ENCODE results near the gene COL15A1.
"Not testable (repeated sequence)": the region's sequence is repeated elsewhere in the genome, so short reads cannot be mapped to it uniquely, and the experiment has no call there.

COL15A1 gene

DNA sequence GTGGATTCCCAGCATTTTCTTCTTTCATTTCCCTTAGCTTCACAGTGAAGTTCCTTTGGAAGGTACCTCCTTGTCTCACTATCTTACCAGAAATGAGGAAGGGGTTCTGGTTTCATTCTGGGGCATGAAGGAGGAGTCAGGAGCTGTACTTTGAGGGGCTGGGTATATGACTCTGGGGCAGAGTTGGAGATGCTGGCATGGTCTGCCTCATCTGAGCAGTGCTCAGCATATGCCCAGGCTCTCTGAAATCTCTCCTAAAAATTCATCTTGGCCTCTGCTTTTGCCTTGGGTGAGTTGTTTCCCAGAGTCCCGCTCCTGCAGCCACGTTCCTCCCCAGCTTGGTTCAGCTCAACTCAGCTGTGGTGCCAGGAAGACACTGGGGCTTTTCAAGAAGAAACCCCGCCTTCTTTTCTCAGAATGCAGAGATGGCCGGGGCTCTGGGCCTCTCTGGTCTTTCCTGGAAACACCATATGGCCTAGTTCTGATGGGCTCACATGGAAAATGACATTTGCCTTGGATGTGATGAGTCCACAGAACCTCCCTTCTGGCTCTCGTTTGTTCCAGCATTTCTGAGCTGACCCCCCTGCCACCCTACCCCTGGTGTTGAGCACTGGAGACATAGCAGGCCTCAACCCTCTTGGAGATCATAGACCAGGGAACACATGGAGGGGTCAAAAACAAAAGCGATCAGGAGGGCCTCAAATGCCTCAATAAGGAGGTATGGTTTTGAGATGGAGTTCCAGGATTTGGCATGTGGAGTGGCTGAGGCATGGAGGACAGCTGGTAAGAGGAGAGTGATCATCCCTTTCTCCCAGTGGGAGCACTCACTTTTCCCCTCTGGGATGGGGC lies 149.2 kb downstream of the COL15A1 start:
- DNase-seq: no peak

DNA sequence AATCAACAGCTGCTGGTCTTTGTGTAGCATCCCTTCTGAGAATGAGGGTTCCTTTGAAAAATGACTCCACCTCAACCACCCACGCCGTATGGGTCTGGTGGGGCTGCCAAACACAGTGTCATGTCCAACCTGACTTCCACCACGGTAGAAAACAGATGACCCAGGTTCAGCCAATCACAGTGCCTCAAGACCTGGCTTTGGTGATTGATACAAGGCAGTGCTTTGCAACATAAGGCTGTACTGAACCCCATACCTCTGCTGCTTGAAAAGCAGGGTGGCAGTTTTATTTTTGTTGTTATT lies 149.7 kb downstream of the COL15A1 start:
- no peak for DNase-seq

DNA sequence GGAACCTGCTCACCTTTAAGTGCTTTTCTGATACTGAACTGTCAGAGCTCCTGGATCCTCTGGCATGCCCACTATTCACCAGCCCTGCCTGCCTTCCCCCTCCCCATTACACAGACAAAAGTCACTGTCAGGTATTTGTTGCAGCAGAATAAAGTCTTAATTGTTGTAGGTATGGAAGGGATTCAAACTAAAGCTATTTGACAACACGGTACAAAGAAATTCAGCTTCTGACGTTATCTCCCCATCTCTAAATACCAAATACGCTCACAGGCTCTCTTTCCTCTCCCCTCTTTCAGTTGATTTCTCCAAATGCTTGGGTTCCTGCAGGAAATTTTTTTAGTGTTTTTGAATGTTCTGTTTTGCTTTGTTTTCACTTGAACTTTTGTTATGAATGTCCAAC lies 151.9 kb downstream of the COL15A1 start:
- no peak for DNase-seq

GRCh38 chr9:99096409-99096808 lies 152.7 kb downstream of the COL15A1 start:
- DNase-seq: no peak

- not testable (repeated sequence) for DNase-seq
Measured at GRCh38 chr9:99099806-99100585, 156.3 kb downstream of the COL15A1 start.

- DNase-seq: no peak
Measured at GRCh38 chr9:99101271-99101670, 157.6 kb downstream of the COL15A1 start.

DNA sequence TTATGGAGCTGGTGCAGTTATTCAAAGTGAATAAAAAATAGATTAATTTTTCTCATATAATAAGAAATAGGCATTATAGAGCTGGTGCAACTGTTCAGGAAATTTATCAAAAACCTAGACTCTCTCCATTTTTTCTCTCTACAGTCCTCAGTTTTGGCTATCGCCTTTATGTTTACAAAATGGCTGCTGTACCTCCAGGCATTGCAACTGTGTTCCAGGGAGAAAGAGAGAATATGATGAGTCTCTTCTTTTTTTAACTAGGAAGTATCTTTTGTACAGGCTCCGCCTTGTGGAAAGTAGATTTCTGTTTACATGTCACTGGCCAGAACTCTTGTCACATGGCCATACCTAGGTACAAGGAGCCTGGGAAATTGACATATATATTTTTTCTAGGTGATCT lies 158.1 kb downstream of the COL15A1 start:
- DNase-seq: no peak

- DNase-seq: peak; percentile 25
Measured at GRCh38 chr9:99103054-99103895, 159.6 kb downstream of the COL15A1 start.

GRCh38 chr9:99103901-99104458 lies 160.3 kb downstream of the COL15A1 start:
- DNase-seq: no peak

- peak; percentile 97 for DNase-seq
Measured at GRCh38 chr9:99104459-99105151, 160.9 kb downstream of the COL15A1 start, which contains the start of gene TGFBR1. Gene TGFBR1, plus strand, starts transcription at chr9:99105113. Its CDS starts 93 bp downstream, at chr9:99105206.

GRCh38 chr9:99105152-99106043 lies 161.7 kb downstream of the COL15A1 start:
- DNase-seq: peak; percentile 85

- DNase-seq: no peak
Measured at GRCh38 chr9:99106044-99106375, 162.3 kb downstream of the COL15A1 start.

GRCh38 chr9:99107421-99107820 lies 163.7 kb downstream of the COL15A1 start:
- no peak for DNase-seq

- DNase-seq: no peak
Measured at GRCh38 chr9:99108131-99108530, 164.4 kb downstream of the COL15A1 start.

DNA sequence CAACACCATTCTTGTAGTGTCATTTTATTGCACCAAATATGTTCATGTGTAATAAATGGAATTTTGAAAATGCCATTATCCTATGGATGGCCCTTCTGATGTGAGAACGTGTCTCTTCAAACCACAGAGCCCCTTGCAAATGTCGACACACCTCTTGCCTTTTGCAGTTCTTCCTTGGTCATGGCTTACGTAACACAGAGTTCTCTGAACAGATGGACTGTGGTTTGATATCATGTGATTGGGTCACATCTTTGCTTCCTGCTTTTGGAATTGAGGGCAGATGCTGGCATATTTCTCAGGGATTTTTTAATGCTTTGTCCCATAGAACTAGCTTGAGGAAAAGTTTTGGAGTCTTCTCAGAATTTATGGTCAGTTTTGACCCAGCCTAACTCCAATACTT lies 165.8 kb downstream of the COL15A1 start:
- no peak for DNase-seq

DNA sequence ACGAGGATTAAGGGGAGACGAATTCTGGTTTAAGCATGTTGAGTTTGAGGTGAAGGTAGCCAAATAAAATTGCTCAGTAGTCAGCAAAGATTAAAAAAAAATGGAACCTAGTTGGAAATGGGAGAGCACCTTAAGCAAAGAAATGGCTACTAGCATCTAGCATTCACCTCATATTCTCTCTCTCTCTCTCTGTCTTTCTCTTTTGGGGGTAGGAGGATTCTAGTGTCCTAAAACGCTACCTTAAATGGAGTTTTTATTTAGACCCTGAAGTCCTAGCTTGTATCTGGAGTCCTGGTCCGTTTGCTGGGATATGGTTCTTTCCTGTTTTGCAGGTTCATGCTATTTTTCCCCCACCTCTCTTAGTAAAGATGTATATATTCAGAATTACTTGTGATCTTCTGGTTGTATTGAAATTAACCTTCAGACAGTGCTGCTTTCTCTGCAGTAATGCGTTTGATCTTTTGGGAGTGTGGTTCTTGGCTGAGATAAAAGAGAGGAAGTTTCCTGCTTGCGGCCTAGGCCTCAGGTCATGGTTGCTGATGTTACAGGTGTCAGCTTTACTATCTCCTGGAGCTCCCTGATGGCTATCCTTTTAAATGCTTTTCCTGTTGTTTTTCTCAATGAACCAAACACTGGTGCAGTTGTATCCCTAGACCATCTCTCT lies 169.2 kb downstream of the COL15A1 start:
- no peak for DNase-seq

GRCh38 chr9:99113414-99114048 lies 169.8 kb downstream of the COL15A1 start:
- no peak for DNase-seq

- no peak for DNase-seq
Measured at GRCh38 chr9:99114049-99114440, 170.3 kb downstream of the COL15A1 start.

- no peak for DNase-seq
Measured at GRCh38 chr9:99114846-99115500, 171.3 kb downstream of the COL15A1 start.

GRCh38 chr9:99116003-99116411 lies 172.3 kb downstream of the COL15A1 start:
- DNase-seq: no peak

Data from retina (tissue), 1 donor.